Stimulated activated CD8-positive, alpha-beta memory T cell treated with anti-CD3 and anti-CD28 coated beads, Interleukin-12 subunit alpha, Interleukin-12 subunit beta, amount 100 ng/mL, for 4 hours (primary cell): ENCODE measurements around the gene SLC26A1.
"Not testable (repeated sequence)": the region's sequence is repeated elsewhere in the genome, so short reads cannot be mapped to it uniquely, and the experiment has no call there.

Source experiments
- DNase-seq: peaks from one replicate; pipeline ENCODE4 v3.0.0-alpha.2; 2020; ENCODE audit warnings: low read depth

The SLC26A1 gene

DNA sequence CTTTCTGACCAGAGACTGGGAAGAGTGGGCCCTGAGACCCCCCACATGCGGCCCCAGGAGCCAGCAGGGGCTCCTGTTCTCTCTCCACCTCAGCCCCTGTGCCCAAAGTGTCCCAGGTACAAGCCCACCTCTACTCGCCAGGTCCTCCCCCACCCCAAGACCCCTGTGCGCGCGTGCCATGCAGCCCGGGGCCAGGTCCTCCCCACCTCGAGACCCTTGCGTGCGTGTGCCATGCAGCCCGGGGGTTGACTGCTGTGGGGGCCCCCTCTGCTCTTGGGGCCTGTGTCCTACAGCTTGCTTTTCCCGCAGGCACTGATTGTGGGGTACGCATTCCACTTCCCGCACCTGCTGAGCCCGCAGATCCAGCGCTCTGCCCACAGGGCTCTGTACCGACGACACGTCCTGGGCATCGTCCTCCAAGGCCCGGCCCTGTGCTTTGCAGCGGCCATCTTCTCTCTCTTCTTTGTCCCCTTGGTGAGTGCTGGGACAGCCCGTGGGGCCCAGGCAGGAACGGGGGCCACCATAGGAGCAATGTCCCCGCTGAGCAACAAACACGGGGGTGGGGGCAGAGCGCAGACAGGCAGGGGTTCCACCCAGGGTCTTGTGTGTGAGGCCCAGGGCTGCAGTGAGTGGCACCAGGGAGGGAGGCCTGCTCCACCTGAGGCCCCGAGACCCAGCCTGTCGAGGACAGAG is 40.2 kb downstream of the SLC26A1 start:
- no peak for DNase-seq

DNA sequence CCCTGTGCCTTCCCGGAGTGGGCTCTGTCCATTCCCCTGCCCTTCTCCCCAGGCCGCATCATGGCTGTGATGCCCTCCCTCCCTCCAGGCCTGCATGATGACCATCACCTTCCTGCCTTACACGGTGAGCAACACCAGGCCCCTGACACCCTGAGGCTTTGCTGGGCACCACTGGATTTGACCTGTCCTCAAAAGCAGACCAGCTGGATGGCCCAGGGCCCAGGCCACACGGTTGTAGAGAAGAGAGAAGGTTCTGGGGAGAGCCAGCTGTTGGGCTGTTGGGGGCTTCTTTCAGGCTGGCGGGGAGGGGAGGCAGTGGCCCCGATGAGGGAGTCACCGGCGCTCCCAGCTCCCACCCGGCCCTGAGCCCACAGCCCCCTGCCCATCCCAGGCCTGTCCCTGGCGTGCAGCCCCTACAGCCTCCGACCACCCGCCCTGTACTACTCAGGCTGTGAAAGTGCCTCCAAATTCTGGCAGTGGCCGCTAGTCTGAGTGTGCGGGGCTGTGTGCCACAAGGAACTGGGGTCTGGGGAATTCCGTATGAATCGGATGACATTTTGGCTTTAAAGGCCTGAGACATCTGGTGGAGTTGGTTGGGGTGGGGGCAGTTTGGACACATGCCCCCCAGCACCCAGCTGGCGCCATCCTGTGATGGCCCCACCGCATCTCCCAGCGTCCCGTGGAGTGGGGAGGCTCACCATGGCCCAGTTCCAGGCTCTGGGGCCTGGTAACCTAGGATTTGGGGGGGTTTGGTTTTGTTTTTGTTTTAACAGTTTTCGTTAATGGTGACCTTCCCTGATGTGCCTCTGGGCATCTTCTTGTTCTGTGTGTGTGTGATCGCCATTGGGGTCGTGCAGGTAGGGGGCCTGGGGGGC is 41.4 kb downstream of the SLC26A1 start:
- DNase-seq = no peak

DNA sequence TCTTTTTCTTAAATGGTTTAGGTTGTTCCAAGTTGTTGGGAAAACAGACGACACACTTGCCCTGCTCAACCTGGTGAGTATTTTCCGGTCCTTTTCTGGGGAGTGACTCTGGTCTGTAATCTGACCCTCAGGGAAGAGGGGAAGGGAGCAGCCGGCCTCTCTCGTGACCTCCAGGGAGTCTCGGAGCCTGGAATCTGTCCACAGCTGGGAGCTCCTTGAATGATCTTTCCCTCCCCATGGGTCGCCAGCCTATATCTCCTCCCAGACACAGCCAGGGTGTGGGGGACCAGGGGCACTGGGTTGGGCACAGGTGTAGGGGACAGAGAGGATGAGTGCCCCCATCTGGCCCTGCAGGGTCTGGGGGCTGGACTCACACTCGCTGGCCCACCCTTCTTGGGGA is 42.0 kb downstream of the SLC26A1 start:
- no peak for DNase-seq

DNA sequence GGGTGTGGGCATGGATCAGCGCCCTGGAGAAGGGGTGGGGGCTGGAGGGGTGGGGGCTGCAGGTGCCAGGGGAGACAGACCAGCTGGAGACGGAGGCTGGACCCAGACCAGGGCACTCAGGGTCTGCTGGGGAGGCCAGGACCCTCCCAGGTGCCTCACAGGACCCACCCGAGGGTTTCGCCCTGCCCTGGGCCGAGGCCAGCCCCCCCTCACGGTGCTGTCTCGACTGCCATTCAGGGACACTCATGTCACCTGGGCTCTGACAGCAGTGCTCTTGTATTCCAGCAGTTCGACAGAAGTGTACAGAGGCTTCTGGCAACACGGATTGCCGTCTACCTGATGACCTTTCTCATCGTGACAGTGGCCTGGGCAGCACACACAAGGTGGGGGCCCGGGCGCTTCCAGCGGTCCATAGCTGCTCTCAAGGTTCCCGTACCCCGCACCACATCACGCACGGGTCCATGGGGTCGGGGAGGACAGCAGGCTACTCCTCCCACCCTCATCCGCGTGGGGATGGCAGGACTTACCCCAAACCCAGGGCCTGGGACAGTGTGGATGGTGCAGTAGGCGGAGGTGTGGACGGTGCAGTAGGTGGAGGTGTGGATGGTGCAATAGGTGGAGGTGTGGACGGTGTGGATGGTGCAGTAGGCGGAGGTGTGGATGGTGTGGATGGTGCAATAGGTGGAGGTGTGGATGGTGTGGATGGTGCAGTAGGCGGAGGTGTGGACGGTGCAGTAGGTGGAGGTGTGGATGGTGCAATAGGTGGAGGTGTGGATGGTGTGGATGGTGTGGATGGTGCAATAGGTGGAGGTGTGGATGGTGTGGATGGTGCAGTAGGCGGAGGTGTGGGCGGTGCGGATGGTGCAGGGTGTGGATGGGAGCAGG is 42.8 kb downstream of the SLC26A1 start:
- no peak for DNase-seq

DNA sequence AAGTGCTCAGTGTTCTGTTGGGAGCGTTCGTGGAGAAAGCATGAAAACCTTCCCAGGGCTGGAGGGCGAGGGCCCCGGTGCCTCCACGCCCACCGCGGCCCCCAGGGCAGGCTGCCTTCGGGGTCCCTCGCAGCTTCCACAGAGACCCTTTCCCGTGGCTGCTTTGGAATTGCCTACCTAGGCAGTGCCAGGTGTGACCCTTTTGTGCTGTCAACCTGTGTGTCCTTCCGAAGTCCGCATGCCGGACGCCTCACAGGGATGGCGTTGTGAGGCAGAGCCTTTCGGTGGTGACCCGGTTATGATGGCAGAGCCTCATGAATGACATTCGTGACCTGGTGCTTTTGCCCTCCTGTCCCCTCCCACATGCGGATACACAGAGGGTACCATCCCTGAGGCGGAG is 43.5 kb downstream of the SLC26A1 start:
- DNase-seq = no peak

DNA sequence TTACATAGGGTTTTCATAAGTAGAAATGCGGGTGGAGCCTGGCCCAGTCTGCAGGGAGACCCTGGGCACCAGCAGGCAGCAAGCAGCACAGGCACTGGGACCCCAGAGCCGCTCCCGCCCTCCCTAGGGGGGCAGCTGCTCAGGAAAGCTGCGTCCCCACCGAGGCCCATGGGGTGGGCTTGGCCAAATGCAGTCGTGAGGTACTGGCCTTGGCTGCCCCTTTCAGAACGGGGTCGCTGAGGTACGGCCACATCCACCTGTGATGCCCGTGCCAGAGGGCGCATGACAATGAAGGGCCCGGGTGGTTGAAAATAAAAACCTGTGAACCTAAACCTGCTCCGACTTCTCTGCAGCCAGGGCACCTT is 44.3 kb downstream of the SLC26A1 start:
- no peak for DNase-seq

DNA sequence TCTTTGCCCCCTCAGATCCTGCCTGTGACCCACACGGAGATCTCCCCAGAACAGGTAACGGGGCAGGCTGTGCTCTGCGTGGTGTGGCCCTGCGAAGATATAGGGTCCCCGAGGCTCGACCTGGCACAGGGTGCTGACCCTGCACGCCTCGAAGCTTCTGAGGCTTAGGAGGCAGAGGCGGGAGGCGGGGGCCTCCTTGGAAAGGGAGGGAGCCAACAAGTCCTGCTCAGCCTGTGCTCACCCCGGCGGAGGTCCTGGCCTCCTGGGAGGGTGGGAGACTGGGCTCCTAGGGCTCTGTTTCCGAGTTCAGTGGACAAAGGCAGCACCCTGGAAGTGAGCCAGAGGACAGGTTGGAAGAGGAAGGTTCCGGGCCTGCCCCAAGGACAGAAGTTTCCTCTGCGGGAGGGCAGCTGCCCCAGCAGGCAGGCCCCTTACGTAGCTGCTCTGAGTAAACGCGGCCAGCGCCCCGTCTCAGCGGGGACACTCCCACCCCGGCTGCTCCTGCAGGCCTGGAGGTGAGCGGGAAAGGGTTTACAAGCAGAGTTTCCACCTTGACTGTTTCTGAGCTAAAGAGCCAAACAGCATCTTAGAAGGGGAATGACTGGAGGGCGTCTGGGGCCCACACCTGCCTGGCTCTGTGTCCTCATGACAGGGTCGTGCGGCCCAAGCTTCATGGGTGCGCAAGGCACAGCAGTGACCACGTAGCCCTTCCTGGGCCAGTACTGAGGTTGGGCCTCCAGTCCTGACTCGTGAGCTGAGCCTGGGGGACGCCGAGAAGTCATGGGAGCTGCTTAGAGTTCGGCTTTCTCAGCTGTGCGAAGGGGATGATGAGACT is 44.9 kb downstream of the SLC26A1 start:
- DNase-seq = no peak

DNA sequence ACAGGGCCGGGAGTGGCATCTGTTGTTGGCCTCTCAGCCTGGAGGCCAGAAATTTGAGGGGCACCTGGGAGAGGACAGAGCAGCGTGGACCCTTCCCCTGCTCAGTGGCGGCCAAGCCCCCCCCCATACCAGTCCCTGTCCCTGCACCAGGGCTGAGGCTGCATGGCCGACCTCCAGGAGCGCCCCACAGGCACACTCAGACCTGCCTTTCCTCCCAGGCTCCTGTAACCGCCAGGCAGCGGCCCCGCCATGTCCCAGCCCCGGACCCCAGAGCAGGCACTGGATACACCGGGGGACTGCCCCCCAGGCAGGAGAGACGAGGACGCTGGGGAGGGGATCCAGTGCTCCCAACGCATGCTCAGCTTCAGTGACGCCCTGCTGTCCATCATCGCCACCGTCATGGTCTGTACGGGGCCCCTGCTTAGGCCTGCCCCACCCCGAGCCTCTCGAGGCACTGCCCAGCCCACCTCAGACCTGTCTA is 45.7 kb downstream of the SLC26A1 start:
- no peak for DNase-seq

DNA sequence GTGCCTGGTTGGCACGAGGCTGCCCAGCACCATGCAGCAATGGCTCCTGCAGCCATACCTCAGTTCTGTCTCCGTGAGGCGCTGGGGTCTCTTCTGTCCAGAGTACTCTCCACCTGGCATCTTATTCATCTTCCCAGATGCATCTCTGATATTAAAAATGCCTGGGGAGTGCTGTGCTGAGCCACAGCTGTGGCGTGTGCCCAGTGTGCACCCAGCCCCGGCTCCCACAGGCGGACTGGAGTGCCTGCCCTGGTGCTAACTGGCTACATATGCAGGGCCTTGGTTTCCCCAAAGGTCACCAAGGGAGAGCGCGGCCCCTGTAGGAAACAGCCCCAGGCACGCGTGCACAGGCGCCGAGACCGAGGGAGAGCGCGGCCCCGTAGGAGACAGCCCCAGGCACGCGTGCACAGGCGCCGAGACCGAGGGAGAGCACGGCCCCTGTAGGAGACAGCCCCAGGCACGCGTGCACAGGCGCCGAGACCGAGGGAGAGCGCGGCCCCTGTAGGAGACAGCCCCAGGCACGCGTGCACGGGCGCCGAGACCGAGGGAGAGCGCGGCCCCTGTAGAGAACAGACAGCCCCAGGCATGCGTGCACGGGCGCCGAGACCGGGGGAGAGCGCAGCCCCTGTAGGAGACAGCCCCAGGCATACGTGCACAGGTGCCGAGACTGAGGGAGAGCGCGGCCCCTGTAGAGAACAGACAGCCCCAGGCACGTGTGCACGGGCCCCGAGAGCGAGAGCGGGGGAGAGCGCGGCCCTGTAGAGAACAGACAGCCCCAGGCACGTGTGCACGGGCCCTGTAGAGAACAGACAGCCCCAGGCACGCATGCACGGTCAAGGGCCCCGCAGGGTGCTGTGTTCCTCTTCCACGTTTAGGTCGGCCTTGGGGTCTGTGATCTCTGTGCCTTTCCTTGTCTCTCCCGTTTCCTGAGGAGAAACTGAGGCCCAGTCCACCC is 46.4 kb downstream of the SLC26A1 start:
- no peak for DNase-seq

DNA sequence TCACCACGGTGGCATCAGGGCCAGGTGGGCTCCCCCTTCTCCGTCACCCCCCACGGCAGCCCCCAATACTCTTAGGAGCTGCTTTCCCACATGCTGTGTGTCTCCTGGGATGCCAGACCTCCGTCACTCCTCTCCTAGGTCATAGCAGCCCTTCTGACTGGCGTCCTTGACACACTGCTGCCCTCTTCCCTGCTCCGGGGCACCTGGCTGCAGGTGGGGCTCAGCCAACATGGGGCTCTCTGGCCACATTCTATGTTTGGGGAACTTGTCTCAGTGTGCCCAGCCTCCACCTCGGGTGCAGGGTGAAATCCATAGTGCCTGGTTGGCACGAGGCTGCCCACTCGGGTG is 47.1 kb downstream of the SLC26A1 start:
- DNase-seq = no peak

DNA sequence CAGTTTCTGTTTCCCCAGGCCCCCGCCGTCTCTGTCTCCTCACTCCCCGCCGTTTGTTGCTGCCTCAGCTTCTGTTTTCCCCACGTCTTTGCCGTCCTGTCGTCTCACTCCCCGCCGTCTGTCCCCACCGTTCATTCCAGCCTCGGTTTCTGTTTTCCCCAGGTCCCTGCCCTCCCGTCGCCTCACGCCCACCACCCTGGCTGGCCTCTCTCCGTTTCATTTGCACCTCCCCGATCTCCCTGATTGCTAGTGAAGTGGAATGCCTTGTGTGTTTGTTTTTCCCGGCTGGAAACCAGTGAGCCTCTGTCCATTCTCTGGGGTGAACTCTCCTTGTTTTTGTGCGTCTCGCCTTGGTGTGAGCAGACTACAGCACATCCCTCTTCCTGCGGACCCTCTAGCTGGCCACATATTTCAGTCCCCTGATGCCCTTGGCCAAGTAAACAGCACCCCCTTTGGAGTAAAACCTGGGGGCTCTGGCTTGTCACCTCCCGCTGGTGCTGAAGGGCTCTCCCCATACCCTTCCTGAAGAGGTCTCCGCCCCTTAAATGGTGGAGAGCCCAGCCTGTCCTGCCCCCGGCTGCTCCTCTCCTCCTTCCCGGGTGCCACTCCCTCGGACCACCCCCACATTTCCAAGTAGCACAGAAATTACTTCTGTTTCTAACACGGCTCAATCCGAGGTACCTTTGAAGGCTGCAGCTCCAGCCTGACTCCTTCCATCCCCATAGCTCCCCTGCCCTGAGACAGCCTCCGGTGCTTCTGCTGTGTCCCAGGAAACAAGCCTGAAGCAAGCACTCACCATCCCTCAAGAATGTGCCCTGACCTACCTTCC is 47.7 kb downstream of the SLC26A1 start:
- no peak for DNase-seq

DNA sequence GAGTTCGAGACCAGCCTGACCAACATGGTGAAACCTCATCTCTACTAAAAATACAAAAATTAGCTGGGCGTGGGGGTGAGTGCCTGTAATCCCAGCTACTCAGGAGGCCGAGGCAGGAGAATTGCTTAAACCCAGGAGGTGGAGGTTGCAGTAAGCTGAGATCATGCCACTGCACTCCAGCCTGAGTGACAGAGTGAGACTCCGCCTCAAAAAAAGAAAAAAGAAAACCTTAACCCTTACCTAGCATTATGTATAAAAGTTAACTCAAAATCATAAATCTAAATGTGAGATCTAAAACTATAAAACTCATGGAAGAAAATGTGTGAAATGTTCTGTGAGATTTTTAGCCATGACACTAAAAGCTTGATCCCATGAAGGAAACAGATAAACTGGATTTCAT is 53.7 kb downstream of the SLC26A1 start:
- not testable (repeated sequence) for DNase-seq
